ENCODE data around the gene CAMSAP2. TPM values are rescaled to one million over a fixed set of nuclear protein-coding genes. Genes with fewer than 3 reads are reported as not detected.

Gene CAMSAP2
- total and polyA plus RNA-seq, 2 of the 4 experiments (the other 2 are of a cell fraction): 8.3 to 29.4 TPM

DNA sequence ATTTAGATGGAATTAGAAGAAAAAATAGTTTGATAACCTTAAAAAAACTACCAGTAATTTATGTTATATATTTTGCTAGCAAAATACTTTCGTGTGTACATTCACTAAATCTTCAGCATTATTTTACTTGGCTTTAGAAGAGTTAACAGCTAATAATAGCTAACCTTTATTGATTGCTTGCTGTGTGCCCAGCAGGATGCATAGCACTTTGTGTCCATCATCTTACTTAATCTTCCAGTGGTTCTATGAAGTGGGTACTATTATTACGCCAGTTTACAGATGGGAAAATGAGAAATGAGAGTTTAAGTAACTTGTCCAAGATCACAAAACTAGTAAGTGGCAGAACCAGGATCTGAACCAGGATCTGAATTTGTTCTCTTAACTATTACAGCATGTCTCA lies 92.4 kb downstream of the CAMSAP2 start:
- peaks cover 6% of the 10 kb centered on the region for H3K36me3 ChIP-seq (ENCODE audit: control insufficient read depth, insufficient read depth, low read length)
- no CpG with 5 or more reads among the region's 2 CpGs for WGBS, 2 experiments (ENCODE audit: extremely low coverage in 2 of 2, insufficient read length in 1 of 2)
- H3K18ac ChIP-seq (ENCODE audit: low read depth, low read length): no peak overlapping the region
- no peak overlapping the region for H4K5ac ChIP-seq (ENCODE audit: low read depth, low read length)
- no peak overlapping the region for H2BK5ac ChIP-seq (ENCODE audit: low read depth, low read length, poor library complexity, severe bottlenecking)
- peaks cover 3% of the 10 kb centered on the region; the same call in 1 of the 2 replicates for H4K20me1 ChIP-seq (ENCODE audit: insufficient read depth, low read length)
- dilution Hi-C loops (cut with HindIII; ENCODE audit: low sequenced_read_pairs, unreplicated experiment) (no loop called here), in situ Hi-C loops (cut with MboI; ENCODE audit: low sequenced_read_pairs) (no loop called here), intact Hi-C loops (cut with micrococcal nuclease) (no loop called here)
- H3K14ac ChIP-seq (replicated peaks; ENCODE audit: low read depth, low read length): no peak overlapping the region
- no peak overlapping the region for H4K91ac ChIP-seq (ENCODE audit: insufficient read depth, low read depth, low read length)
- H2AFZ ChIP-seq (replicated peaks; ENCODE audit: low read length, poor library complexity): no peak overlapping the region
- ChIA-PET CTCF (no interaction called here), POLR2A (ENCODE audit: unreplicated experiment) (no interaction called here)
- H3K27me3 ChIP-seq (ENCODE audit: control insufficient read depth, insufficient read depth, low read length): no peaks in the 10 kb centered on the region
- no peak overlapping the region for H3K4me2 ChIP-seq (ENCODE audit: low read depth, low read length)
- H3K79me1 ChIP-seq (ENCODE audit: low read depth in 1 of 2, low read length in 2 of 2): peaks cover 29 to 39% of the 10 kb centered on the region in 2 experiments
- H3K23ac ChIP-seq (ENCODE audit: low read depth, low read length): no peak overlapping the region
- ATAC-seq (ENCODE audit: low read depth) (no peak), DNase-seq (no peak)
- no peak overlapping the region for H3K4me3 ChIP-seq (ENCODE audit: insufficient read depth, low read depth, low read length)
- H2BK15ac ChIP-seq (ENCODE audit: low read depth, low read length): no peak overlapping the region
- TF ChIP-seq CHD1 (IDR thresholded peaks at IDR 0.05; ENCODE audit: low read depth, low read length) (no peak), BHLHE40 (IDR thresholded peaks at IDR 0.05; ENCODE audit: low read depth, low read length) (no peak), POLR2A (IDR thresholded peaks at IDR 0.05; ENCODE audit: low read depth, low read length) (no peak), MXI1 (IDR thresholded peaks at IDR 0.05; ENCODE audit: borderline replicate concordance, low read depth, low read length) (no peak), RFX5 (IDR thresholded peaks at IDR 0.05; ENCODE audit: low read depth, low read length) (no peak), FOS (IDR thresholded peaks at IDR 0.05; ENCODE audit: low read depth, low read length) (no peak), NFE2L2 (IDR thresholded peaks at IDR 0.05; ENCODE audit: low read depth, low read length) (no peak), CEBPB (IDR thresholded peaks at IDR 0.05; ENCODE audit: low read depth, low read length) (no peak), SMC3 (IDR thresholded peaks at IDR 0.05; ENCODE audit: low read depth, low read length) (no peak), RCOR1 (IDR thresholded peaks at IDR 0.05; ENCODE audit: insufficient replicate concordance, low read length) (no peak), RAD21 (IDR thresholded peaks at IDR 0.05; ENCODE audit: low read length) (no peak), MAZ (IDR thresholded peaks at IDR 0.05; ENCODE audit: borderline replicate concordance, low read depth, low read length) (no peak), MAFK (IDR thresholded peaks at IDR 0.05; ENCODE audit: low read depth, low read length) (no peak)
- TF ChIP-seq, protein P1, sequence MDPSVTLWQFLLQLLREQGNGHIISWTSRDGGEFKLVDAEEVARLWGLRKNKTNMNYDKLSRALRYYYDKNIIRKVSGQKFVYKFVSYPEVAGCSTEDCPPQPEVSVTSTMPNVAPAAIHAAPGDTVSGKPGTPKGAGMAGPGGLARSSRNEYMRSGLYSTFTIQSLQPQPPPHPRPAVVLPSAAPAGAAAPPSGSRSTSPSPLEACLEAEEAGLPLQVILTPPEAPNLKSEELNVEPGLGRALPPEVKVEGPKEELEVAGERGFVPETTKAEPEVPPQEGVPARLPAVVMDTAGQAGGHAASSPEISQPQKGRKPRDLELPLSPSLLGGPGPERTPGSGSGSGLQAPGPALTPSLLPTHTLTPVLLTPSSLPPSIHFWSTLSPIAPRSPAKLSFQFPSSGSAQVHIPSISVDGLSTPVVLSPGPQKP (IDR thresholded peaks at IDR 0.05; ENCODE audit: borderline replicate concordance, low read depth, low read length): no peak
- TF ChIP-seq, protein P2, sequence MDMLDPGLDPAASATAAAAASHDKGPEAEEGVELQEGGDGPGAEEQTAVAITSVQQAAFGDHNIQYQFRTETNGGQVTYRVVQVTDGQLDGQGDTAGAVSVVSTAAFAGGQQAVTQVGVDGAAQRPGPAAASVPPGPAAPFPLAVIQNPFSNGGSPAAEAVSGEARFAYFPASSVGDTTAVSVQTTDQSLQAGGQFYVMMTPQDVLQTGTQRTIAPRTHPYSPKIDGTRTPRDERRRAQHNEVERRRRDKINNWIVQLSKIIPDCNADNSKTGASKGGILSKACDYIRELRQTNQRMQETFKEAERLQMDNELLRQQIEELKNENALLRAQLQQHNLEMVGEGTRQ (IDR thresholded peaks at IDR 0.05; ENCODE audit: low read depth, low read length): no peak
- TF ChIP-seq, protein P3, sequence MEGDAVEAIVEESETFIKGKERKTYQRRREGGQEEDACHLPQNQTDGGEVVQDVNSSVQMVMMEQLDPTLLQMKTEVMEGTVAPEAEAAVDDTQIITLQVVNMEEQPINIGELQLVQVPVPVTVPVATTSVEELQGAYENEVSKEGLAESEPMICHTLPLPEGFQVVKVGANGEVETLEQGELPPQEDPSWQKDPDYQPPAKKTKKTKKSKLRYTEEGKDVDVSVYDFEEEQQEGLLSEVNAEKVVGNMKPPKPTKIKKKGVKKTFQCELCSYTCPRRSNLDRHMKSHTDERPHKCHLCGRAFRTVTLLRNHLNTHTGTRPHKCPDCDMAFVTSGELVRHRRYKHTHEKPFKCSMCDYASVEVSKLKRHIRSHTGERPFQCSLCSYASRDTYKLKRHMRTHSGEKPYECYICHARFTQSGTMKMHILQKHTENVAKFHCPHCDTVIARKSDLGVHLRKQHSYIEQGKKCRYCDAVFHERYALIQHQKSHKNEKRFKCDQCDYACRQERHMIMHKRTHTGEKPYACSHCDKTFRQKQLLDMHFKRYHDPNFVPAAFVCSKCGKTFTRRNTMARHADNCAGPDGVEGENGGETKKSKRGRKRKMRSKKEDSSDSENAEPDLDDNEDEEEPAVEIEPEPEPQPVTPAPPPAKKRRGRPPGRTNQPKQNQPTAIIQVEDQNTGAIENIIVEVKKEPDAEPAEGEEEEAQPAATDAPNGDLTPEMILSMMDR (conservative IDR thresholded peaks at IDR 0.05; ENCODE audit: low read depth, low read length): no peak
- H3K4ac ChIP-seq (ENCODE audit: low read depth, low read length): no peak overlapping the region
- H3K27ac ChIP-seq (ENCODE audit: insufficient read depth, low read length): no peak overlapping the region
- H3K9me1 ChIP-seq (ENCODE audit: insufficient read depth, low read length): no peaks in the 10 kb centered on the region
- no peak overlapping the region for H2AK5ac ChIP-seq (ENCODE audit: low read depth, low read length)
- no peak overlapping the region for H2AK9ac ChIP-seq (replicated peaks; ENCODE audit: low read depth, low read length, poor library complexity)
- no TSS peak for BruUV-seq (replicated peaks)
- no peak overlapping the region for H2BK20ac ChIP-seq (ENCODE audit: low read depth, low read length)
- H3K56ac ChIP-seq (ENCODE audit: extremely low read depth, insufficient read depth, low read length): no peak overlapping the region
- no peak overlapping the region for H4K8ac ChIP-seq (ENCODE audit: low read depth in 2 of 2, low read length in 2 of 2)
- no peaks in the 10 kb centered on the region for H3K9me3 ChIP-seq (ENCODE audit: control insufficient read depth, insufficient read depth, low read length)
- 0 out of 2 replicates have a peak, but pooled peaks cover 2% of the 10 kb centered on the region for H3K4me1 ChIP-seq (ENCODE audit: control insufficient read depth, insufficient read depth, low read length)
- no peak overlapping the region for H3K9ac ChIP-seq (ENCODE audit: low read depth, low read length)
- H2BK120ac ChIP-seq (ENCODE audit: low read depth, low read length): no peak overlapping the region

Data from IMR-90 (cell line).